Measurements from ENCODE around the gene NKAIN2.

NKAIN2 gene

DNA sequence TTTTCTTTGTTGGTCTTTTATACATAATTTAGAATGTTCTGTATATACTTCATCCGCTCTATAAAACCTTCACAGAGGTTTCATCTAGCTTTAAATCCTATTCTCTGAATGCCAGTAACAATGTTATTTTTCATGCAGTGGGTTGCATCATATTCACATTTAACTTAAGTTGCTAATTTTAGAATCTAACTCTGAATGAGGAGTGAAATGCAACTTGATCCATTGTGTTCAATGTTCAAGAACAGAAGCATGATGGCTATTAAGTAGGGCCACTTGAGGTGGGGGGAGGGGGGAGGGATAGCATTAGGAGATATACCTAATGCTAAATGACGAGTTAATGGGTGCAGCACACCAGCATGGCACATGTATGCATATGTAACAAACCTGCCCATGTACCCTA lies 224.5 kb downstream of the NKAIN2 start:
- no peaks in the 10 kb centered on the region for H3K36me3 ChIP-seq (ENCODE audit: control insufficient read depth, insufficient read depth, low read length)
- H3K27ac ChIP-seq (ENCODE audit: low read depth, low read length): no peak overlapping the region
- H3K27me3 ChIP-seq (ENCODE audit: control insufficient read depth, insufficient read depth, low read length): no peaks in the 10 kb centered on the region
- no peak overlapping the region for H3K9ac ChIP-seq (ENCODE audit: low read length)
- H3K4me1 ChIP-seq (ENCODE audit: control insufficient read depth, insufficient read depth, low read length): no peaks in the 10 kb centered on the region
- H3K4me3 ChIP-seq (ENCODE audit: low read length): no peak overlapping the region

DNA sequence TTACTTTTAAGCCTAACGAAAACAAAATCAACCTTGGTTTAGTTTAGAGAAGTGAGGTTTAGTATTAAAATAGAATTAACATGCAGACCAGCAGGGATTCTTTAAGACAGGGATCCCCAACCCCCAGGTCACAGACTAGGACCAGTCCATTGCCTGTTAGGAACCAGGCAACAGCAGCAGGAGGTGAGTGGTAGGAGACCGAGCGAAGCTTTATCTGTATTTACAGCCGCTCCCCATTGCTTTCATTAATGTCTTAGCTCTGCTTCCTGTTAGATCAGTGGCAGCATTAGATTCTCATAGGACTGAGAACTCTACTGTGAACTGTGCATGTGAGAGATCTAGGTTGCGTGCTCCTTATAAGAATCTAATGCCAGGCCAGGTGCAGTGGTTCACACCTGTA lies 225.9 kb downstream of the NKAIN2 start:
- Histone ChIP-seq H3K9ac (ENCODE audit: low read length) (no peak overlapping the region), H3K4me1 (ENCODE audit: control insufficient read depth, insufficient read depth, low read length) (no peaks in the 10 kb centered on the region), H3K27me3 (ENCODE audit: control insufficient read depth, insufficient read depth, low read length) (no peaks in the 10 kb centered on the region), H3K36me3 (ENCODE audit: control insufficient read depth, insufficient read depth, low read length) (no peaks in the 10 kb centered on the region), H3K4me3 (ENCODE audit: low read length) (no peak overlapping the region), H3K27ac (ENCODE audit: low read depth, low read length) (no peak overlapping the region)

DNA sequence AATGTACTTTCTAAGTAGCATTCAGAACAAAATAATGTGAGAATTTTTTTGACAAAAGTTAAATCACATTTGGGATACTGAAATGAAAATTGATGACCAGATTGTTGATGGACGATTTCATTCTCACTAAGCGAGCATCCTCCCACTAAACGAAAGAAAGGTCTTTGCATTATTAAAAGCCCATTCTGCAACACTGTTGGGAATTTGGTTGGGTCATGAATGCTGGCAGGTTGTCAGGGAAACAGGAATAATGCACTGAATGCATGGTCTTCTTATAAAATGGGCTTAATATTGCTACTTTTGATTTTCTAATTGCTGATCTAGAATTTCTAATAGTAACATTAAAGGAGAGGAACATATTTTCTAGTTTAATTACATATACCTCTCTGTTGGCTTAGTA lies 229.8 kb downstream of the NKAIN2 start:
- Histone ChIP-seq H3K9ac (ENCODE audit: low read length) (no peak overlapping the region), H3K27me3 (ENCODE audit: control insufficient read depth, insufficient read depth, low read length) (no peaks in the 10 kb centered on the region), H3K4me1 (ENCODE audit: control insufficient read depth, insufficient read depth, low read length) (no peaks in the 10 kb centered on the region), H3K27ac (ENCODE audit: low read depth, low read length) (no peak overlapping the region), H3K36me3 (ENCODE audit: control insufficient read depth, insufficient read depth, low read length) (no peaks in the 10 kb centered on the region), H3K4me3 (ENCODE audit: low read length) (no peak overlapping the region)

DNA sequence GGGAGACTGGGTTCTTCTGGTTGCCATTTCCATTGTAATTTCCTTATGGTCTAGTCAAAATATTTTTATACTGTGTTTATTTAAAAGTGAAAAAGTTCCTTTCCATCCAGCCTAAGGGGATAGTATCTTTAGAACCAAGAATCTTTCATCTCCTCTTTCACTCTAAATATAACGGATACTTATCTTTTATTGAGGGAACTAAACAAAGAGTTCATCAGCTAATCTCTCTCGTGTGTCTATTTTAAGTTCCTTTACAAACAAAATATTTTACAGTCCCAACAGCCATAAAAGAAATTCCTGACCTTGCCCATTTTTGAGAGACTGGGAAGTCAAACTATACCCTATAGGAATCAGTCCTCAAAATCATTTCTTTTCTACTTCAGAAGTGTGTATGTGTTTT lies 232.7 kb downstream of the NKAIN2 start:
- Histone ChIP-seq H3K4me1 (ENCODE audit: control insufficient read depth, insufficient read depth, low read length) (no peaks in the 10 kb centered on the region), H3K4me3 (ENCODE audit: low read length) (no peak overlapping the region), H3K9ac (ENCODE audit: low read length) (no peak overlapping the region), H3K27me3 (ENCODE audit: control insufficient read depth, insufficient read depth, low read length) (no peaks in the 10 kb centered on the region), H3K27ac (ENCODE audit: low read depth, low read length) (no peak overlapping the region), H3K36me3 (ENCODE audit: control insufficient read depth, insufficient read depth, low read length) (no peaks in the 10 kb centered on the region)

DNA sequence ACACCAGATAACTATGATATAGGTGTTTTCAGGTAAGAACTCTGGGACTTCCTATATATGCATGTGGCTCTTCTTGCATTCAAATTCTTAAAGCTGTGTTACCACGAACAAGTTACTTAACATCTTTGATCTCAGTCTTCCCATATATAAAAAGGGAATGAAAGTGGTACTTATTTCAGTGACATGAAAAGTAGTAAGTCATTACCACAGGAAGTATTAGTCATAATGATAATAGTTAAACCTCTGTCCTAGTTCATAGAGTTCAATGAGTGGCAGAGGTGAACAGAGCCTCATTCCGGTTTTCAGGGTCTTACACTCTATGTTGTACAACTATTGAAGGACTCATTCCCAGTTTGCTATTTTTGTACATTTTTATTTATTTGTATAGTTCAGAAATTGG lies 237.0 kb downstream of the NKAIN2 start:
- Histone ChIP-seq H3K36me3 (ENCODE audit: control insufficient read depth, insufficient read depth, low read length) (no peaks in the 10 kb centered on the region), H3K4me1 (ENCODE audit: control insufficient read depth, insufficient read depth, low read length) (no peaks in the 10 kb centered on the region), H3K27ac (ENCODE audit: low read depth, low read length) (no peak overlapping the region), H3K4me3 (ENCODE audit: low read length) (no peak overlapping the region), H3K9ac (ENCODE audit: low read length) (no peak overlapping the region), H3K27me3 (ENCODE audit: control insufficient read depth, insufficient read depth, low read length) (no peaks in the 10 kb centered on the region)

DNA sequence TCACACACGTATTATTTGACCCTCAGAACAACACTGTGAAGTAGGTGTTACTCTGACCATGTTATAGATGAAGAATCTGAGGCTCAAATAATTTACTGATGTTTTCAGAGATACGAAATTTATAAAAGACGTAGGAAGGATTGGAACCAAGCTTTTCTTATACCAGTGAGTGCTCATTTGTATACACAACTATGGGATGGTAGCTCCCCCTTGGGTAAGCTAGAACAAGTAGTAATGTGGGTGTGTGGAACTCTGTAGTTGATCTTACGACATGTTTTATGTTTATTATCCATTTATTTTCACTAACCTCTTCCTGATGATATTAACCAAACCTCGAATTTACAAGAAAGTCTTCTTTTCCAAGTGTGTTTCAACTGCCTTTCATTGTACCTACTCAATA lies 248.5 kb downstream of the NKAIN2 start:
- Histone ChIP-seq H3K4me1 (ENCODE audit: control insufficient read depth, insufficient read depth, low read length) (no peaks in the 10 kb centered on the region), H3K9ac (ENCODE audit: low read length) (no peak overlapping the region), H3K27me3 (ENCODE audit: control insufficient read depth, insufficient read depth, low read length) (no peaks in the 10 kb centered on the region), H3K4me3 (ENCODE audit: low read length) (no peak overlapping the region), H3K36me3 (ENCODE audit: control insufficient read depth, insufficient read depth, low read length) (no peaks in the 10 kb centered on the region), H3K27ac (ENCODE audit: low read depth, low read length) (no peak overlapping the region)

DNA sequence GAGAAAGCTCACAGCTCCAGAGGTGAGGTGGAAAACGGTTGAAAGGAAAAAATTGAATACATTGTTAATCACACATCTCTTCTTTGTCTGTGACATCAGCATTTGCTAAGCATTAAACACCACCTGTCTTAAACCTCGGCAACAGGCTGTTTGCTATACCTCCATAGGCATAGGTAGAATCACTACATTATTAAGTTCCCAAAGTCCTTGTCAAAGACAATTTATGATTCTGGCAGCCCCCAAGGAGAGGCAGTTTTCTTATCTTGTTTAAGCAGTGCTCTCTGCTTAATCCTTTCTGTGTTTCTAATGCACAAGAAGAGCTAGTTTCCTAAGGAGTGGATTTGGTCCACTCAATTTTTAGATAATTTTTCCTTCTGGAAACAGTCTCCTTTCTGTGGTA lies 249.7 kb downstream of the NKAIN2 start:
- no peak overlapping the region for H3K9ac ChIP-seq (ENCODE audit: low read length)
- H3K4me1 ChIP-seq (ENCODE audit: control insufficient read depth, insufficient read depth, low read length): no peaks in the 10 kb centered on the region
- H3K4me3 ChIP-seq (ENCODE audit: low read length): no peak overlapping the region
- H3K36me3 ChIP-seq (ENCODE audit: control insufficient read depth, insufficient read depth, low read length): no peaks in the 10 kb centered on the region
- no peak overlapping the region for H3K27ac ChIP-seq (ENCODE audit: low read depth, low read length)
- H3K27me3 ChIP-seq (ENCODE audit: control insufficient read depth, insufficient read depth, low read length): no peaks in the 10 kb centered on the region

DNA sequence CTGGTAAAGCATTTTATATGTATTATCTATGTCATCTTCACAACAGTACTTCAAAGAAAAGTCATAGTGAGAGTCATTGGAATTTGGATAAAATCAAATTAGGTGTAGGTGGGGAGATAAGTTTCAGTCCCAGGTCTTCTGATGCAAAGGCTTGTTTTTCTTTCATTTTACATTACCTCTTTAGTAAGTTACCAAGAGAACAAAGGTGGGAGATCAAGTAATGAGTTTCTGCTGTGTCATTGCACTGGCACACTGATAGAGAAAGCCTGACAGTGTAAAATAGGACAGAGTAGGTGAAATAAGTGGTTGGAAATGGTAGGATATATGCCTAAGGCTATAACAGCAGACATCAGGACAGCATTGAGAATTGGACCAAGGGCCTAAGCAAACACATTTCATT lies 250.4 kb downstream of the NKAIN2 start:
- Histone ChIP-seq H3K9ac (ENCODE audit: low read length) (no peak overlapping the region), H3K4me3 (ENCODE audit: low read length) (no peak overlapping the region), H3K27me3 (ENCODE audit: control insufficient read depth, insufficient read depth, low read length) (no peaks in the 10 kb centered on the region), H3K36me3 (ENCODE audit: control insufficient read depth, insufficient read depth, low read length) (no peaks in the 10 kb centered on the region), H3K4me1 (ENCODE audit: control insufficient read depth, insufficient read depth, low read length) (no peaks in the 10 kb centered on the region), H3K27ac (ENCODE audit: low read depth, low read length) (no peak overlapping the region)

DNA sequence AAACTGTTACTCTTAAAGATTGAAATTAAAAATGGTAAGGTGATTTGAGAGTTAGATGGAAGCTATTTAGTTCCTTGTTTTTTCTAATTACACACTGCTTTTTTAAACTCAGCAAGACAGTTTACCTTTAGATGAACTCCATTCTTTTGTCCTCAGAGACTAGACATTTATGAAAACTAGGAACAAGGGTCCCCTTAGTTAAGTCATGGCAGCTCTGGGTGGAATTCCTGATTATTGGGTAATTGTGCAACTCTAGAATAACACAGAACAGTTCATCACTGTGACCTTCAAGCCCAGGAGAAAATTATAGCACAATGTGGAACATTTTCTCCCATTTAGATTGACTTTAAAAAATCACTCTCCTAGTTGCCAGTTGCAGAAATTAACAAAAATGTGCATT lies 251.7 kb downstream of the NKAIN2 start:
- no peak overlapping the region for H3K27ac ChIP-seq (ENCODE audit: low read depth, low read length)
- H3K4me1 ChIP-seq (ENCODE audit: control insufficient read depth, insufficient read depth, low read length): no peaks in the 10 kb centered on the region
- H3K36me3 ChIP-seq (ENCODE audit: control insufficient read depth, insufficient read depth, low read length): no peaks in the 10 kb centered on the region
- H3K9ac ChIP-seq (ENCODE audit: low read length): no peak overlapping the region
- no peaks in the 10 kb centered on the region for H3K27me3 ChIP-seq (ENCODE audit: control insufficient read depth, insufficient read depth, low read length)
- H3K4me3 ChIP-seq (ENCODE audit: low read length): no peak overlapping the region

DNA sequence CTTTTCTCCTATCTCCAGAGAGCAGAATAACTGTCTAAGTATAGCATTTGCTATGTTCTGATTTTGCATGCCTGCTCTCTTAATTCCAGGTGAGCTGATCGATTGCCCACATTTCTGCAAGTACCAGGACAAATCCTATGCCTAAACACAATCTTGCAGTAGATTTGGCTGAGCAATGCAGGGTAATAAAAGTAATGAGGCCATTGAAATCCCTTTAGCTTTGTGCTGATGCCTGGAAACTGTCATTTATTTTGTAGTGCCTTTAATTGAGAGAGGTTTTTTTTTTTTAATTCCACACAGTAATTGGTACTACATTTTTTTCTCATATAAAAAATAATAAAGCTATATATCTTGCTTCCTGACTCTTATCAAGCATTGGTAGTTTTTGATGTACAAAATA lies 252.3 kb downstream of the NKAIN2 start:
- Histone ChIP-seq H3K36me3 (ENCODE audit: control insufficient read depth, insufficient read depth, low read length) (no peaks in the 10 kb centered on the region), H3K9ac (ENCODE audit: low read length) (no peak overlapping the region), H3K27me3 (ENCODE audit: control insufficient read depth, insufficient read depth, low read length) (no peaks in the 10 kb centered on the region), H3K27ac (ENCODE audit: low read depth, low read length) (no peak overlapping the region), H3K4me1 (ENCODE audit: control insufficient read depth, insufficient read depth, low read length) (no peaks in the 10 kb centered on the region), H3K4me3 (ENCODE audit: low read length) (no peak overlapping the region)

DNA sequence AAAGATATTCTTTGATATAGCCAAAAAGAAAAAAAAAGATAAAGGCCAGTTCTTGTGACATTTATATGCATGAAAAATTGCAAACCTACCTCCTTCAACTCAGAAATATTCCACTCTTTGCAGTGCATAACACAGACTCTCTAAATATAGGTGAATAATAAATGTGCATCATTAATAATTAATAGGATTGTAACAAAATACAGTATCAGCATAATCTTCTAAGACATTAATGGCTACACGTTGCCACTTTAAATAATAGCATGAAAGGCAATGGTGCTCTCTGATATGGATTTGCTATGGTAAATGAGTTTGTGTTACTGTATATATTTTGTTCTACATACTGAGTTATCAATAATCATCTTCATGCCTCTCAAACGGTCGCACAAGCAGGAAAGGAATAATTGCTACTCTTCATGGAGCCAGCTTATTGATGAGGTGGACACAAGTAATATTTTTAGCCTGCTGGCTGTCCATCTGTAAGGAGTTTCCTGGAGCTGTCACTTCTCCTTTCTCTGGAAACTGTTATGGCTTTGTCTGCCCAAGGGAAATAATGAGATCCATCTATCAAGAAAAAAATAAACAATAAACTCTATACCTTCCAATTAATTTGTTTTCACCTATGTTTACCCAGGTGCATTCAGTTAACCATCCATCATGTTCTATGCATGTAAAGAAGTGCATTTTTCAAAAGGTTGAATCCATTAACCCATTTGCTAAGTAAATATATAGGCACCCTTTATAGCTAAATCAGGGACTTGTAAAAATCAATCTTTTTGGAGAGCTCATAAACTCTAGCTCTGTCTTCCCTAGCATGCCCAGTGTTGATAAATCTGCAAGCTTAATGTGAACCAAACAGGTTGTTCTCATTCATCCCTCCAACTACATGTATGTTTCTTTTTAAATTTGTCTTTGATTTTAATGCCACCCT lies 253.0 kb downstream of the NKAIN2 start:
- Histone ChIP-seq H3K27me3 (ENCODE audit: control insufficient read depth, insufficient read depth, low read length) (no peaks in the 10 kb centered on the region), H3K4me1 (ENCODE audit: control insufficient read depth, insufficient read depth, low read length) (no peaks in the 10 kb centered on the region), H3K27ac (ENCODE audit: low read depth, low read length) (no peak overlapping the region), H3K36me3 (ENCODE audit: control insufficient read depth, insufficient read depth, low read length) (no peaks in the 10 kb centered on the region), H3K9ac (ENCODE audit: low read length) (no peak overlapping the region), H3K4me3 (ENCODE audit: low read length) (no peak overlapping the region)

DNA sequence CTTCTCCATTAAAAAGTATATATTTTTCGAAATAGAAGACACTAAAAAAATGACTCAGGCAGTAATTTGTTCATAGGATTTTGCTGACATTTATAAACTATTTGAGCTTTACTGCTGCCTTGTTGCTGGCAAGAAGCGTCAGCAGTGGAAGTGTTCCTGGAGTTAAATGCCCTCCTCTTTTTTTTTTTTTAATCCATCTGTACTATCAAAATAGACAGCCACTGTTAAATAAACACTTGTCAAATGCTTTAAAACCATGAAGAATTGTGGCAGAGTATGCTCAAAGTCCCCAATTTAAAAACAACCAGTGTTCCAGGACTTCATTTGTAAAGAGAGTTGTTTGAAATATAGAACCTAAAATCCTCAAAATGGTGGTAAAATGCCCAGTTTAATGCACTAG lies 253.8 kb downstream of the NKAIN2 start:
- no peak overlapping the region for H3K27ac ChIP-seq (ENCODE audit: low read depth, low read length)
- no peak overlapping the region for H3K4me3 ChIP-seq (ENCODE audit: low read length)
- H3K36me3 ChIP-seq (ENCODE audit: control insufficient read depth, insufficient read depth, low read length): no peaks in the 10 kb centered on the region
- H3K9ac ChIP-seq (ENCODE audit: low read length): no peak overlapping the region
- H3K4me1 ChIP-seq (ENCODE audit: control insufficient read depth, insufficient read depth, low read length): no peaks in the 10 kb centered on the region
- no peaks in the 10 kb centered on the region for H3K27me3 ChIP-seq (ENCODE audit: control insufficient read depth, insufficient read depth, low read length)
